Omental fat pad (tissue), 4 donors: Measurements from ENCODE around the gene ZNF425. TPM values are rescaled to one million over a fixed set of nuclear protein-coding genes. Genes with fewer than 3 reads are reported as not detected.
"Not testable (repeated sequence)": the region's sequence is repeated elsewhere in the genome, so short reads cannot be mapped to it uniquely, and the experiment has no call there.

Experiments
- ATAC-seq: fragments of 150-250 bp; one replicate; pipeline ENCODE4 v1.9.1; 2016; ENCODE audit warnings: mild to moderate bottlenecking, moderate library complexity; ENCODE audit not compliant: low FRiP score
- DNase-seq: peaks from one replicate; pipeline ENCODE4 v3.0.0-alpha.2; 2019; ENCODE audit warnings: low spot score
- total RNA-seq, 4 donors: library from RNA; depleted of rRNA; stranded (reverse); fragments of >200 nt; gene quantifications; one replicate each; pipeline ENCODE4 v1.1.0, GENCODE V29; 2016
- TF ChIP-seq, protein P1 (sequence below), 3 donors: fragments of 450-650 bp; IDR thresholded peaks; one replicate each; pipeline ENCODE4 v1.5.1; 2016 to 2017; ENCODE audit warnings: antibody characterized with exemption in 3 of 3, mild to moderate bottlenecking in 3 of 3, moderate library complexity in 2 of 3

The ZNF425 gene
- total RNA-seq, 4 donors from 2014 or later = 1.1 to 1.6 (median 1.5) TPM

DNA sequence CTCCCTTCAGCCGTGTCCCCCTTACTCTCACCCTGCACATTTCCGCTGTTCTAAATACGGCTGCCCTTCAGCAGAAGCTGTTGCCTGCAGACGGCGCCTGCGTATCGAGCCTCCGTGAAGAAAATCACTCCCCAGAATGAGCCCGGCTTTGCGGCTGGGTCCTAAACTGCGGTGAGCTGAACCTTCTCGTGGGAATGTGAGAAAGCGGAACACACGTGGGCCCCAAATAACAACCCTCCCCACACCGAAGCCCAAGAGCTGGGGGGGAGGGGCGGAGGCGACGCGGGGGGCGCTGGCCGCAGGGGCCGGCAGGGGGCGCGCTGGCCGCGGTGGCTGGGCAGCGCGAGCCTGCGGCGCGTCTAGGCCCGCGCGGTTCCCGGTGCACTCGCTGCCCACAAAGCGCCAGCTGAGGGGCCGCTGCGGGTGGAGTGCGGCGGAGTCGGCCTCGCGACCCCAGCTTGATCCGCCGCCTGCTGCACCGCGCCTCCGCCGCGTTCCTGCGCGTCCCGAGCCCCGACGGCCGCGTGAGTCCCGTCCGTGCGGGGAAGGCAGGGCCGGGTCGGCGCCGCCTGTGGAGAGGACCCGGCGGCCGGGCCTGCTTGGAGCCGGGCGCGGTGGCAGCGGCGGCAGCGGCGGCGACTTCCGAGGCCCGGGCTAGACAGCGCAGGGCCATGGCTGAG, 21.1 kb upstream of the ZNF425 start, which contains the start of gene ZNF398:
Gene ZNF398, plus strand, starts transcription at position 382 of the 680 bp plus-strand sequence. Its CDS starts 290 bp downstream, at position 672.
- TF ChIP-seq, protein P1, sequence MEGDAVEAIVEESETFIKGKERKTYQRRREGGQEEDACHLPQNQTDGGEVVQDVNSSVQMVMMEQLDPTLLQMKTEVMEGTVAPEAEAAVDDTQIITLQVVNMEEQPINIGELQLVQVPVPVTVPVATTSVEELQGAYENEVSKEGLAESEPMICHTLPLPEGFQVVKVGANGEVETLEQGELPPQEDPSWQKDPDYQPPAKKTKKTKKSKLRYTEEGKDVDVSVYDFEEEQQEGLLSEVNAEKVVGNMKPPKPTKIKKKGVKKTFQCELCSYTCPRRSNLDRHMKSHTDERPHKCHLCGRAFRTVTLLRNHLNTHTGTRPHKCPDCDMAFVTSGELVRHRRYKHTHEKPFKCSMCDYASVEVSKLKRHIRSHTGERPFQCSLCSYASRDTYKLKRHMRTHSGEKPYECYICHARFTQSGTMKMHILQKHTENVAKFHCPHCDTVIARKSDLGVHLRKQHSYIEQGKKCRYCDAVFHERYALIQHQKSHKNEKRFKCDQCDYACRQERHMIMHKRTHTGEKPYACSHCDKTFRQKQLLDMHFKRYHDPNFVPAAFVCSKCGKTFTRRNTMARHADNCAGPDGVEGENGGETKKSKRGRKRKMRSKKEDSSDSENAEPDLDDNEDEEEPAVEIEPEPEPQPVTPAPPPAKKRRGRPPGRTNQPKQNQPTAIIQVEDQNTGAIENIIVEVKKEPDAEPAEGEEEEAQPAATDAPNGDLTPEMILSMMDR (IDR thresholded peaks at IDR 0.05) = peak in 2 of 3 donors; percentile 15 to 38
- DNase-seq = peak; percentile 42

DNA sequence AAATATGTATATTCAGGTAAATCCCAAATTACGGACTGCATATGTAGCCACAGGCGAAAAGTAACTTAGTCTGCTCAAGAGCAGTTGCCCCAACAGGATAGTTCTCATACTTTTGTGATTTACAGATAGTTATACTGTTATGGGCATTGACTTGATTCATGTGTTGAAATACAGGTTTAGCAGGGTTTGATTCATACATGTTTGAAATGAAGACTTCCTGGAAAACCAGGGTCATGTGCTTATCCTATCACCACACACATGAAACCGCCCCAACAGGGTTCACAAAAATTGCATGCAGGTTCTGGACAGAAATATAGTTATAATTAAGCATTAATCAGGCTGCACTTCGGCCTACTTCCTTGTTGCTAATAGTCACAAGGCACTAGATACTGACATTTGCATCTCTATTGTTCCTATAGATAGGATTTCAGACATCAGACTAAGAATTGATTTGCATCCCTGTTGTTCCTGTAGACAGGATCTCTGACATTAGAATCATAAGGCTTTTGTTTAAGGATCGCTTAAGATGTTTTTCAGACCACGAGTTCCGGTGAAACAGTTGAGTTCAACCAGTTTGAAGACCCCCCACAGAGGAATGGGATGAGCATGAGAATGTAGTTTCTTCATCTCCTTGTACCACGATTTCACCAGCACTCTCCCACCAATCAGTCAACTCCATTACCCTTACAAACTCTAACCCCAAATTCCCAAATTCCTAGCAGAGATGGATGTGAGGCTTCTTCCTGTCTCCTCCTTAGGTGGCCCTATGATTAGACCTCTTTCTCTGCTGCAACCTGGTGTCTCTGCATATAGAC, 19.1 kb upstream of the ZNF425 start:
- TF ChIP-seq, protein P1 (IDR thresholded peaks at IDR 0.05) = no peak
- no peak for ATAC-seq

More for the DNA sequence above, 21.1 kb upstream of the ZNF425 start, which contains the start of gene ZNF398:
- ATAC-seq = peak; percentile 94

DNA sequence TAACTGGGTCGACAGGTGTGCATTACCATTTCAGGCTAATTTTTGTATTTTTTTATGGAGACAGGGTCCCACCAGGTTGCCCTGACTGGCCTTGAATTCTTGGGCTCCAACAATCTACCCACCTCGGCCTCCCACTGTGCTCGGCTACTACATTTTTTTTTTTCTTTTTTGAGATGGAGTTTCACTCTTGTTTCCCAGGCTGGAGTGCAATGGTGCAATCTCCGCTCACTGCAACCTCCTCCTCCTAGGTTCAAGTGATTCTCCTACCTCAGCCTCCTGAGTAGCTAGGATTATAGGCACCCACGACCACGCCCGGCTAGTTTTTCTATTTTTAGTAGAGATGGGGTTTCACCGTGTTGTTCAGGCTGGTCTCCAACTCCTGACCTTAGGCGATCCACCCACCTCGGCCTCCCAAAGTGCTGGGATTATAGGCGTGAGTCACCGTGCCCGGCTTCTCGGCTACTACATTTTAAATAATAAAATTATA, 18.4 kb upstream of the ZNF425 start:
- DNase-seq, ATAC-seq: not testable (repeated sequence)

More for the DNA sequence above, 19.1 kb upstream of the ZNF425 start:
- DNase-seq = no peak

DNA sequence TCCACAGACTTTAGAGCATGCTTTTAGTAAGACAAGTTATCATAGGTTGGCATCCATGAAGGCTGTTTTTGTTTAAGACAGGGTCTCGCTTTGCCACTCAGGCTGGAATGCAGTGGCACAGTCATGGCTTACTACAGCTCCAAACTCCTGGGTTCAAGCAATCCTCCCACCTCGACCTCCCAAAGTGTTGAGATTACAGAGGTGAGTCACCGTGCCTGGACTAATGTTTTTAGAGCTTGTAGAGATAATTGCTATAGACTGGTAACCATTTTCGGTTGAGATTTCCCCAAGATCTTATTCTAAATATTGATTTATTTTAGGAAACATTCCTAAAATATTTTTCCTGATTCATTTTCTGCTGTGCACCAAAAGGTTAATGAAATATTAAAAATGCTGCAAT, 15.8 kb upstream of the ZNF425 start:
- ATAC-seq = no peak
- TF ChIP-seq, protein P1 (IDR thresholded peaks at IDR 0.05) = no peak
- no peak for DNase-seq

DNA sequence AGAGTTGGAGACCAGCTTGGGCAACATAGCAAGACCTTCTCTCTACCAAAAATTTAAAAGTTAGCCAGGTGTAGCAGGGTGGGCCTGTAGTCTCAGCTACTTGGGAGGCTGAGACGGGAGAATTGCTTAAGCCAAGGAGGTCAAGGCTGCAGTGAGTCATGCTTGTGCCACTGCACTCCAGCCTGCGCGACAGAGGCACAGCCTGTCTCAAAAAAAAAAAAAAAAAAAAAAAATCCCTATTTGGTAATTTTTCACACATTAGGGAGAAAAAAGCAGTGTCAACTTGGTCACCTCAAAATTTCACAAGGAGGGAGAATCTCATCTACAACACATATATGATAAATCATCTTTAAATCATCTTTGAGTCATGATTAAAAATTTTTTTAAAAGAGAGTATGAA, 14.7 kb upstream of the ZNF425 start:
- DNase-seq (no peak), ATAC-seq (no peak)
- TF ChIP-seq, protein P1 (IDR thresholded peaks at IDR 0.05) = no peak

DNA sequence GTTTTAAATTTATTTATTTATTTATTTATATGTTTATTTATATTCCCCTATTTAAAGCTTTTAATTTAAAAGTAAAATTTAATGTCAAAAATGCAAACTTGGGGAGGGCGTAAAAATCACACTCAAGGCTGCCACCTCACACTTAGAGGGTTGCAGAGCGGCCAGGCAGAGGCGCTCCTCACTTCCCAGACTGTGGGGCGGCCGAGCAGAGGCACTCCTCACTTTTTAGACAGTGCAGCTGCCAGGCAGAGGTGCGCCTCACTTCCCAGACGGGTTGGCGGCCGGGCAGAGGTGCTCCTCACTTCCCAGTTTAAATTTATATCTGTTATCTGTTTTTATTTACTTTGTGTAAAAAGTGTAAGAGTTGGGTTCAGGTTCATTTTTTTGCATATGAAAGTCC, 10.0 kb upstream of the ZNF425 start:
- no peak for DNase-seq
- TF ChIP-seq, protein P1 (IDR thresholded peaks at IDR 0.05) = no peak
- ATAC-seq = no peak

DNA sequence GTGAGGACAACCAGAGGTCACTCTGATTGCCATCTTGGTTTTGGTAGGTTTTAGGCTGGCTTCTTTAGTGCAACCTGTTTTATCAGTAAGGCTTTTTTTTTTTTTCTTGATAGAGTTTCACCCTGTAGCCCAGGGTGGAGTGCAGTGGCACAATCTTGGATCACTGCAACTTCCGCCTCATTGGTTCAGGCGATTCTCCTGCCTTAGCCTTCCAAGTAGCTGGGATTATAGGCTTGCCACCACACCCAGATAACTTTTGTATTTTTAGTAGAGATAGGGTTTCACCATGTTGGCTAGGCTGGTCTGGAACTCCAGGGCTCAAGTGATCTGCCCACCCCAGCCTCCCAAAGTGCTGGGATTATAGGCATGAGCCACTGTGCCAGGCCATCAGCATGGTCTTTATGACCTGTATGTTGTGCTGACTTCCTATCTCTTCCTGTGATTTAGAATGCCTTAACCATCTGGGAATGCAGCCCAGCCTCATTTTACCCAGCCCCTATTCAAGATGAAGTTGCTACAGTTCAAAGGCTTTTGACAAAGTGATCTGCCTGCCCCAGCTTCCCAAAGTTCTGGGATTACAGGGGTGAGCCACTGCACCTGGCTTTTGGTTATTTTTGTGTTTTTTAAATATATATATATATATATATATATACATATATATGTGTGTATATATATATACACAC, 7.0 kb upstream of the ZNF425 start:
- DNase-seq = no peak
- ATAC-seq = no peak
- TF ChIP-seq, protein P1 (IDR thresholded peaks at IDR 0.05) = no peak
